ENCODE results near the gene CCNK.

Gene CCNK

DNA sequence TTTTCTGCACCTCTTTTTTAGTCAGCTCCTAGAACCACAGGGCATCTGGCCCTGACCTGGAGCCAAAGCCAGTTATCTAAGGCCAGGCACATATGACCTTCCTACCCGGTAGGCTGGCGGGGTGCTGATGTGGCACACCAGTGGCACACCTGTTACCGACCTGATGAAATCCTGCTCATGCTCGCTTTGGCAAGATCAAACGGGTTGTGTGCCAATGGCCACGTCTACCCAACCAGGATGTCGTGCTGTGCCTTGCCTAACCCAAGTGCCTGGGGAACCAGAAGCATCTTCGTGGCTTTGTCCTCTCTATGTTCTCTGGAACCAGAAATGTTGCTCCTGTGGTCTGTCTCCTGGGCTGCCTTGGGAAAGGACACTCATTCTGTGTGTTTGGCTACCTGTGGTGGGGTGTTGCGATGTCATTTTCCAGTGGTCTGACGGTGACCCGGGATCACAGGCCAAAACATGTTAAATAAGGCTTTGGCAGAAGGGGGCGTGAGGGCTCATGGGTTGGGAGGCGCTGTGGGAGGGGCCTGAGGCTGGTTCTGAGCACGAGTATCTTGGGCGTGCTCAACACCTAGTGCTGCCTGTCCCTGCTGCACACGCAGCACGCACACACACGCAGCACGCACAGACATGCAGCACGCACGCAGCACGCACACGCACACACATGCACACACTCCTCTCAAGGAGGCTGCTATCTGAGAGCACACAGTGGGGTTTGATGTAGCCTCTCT lies 27.9 kb downstream of the CCNK start:
- DNase-seq = no peak

GRCh38 chr14:99509871-99510555 lies 28.8 kb downstream of the CCNK start:
- no peak for DNase-seq

DNA sequence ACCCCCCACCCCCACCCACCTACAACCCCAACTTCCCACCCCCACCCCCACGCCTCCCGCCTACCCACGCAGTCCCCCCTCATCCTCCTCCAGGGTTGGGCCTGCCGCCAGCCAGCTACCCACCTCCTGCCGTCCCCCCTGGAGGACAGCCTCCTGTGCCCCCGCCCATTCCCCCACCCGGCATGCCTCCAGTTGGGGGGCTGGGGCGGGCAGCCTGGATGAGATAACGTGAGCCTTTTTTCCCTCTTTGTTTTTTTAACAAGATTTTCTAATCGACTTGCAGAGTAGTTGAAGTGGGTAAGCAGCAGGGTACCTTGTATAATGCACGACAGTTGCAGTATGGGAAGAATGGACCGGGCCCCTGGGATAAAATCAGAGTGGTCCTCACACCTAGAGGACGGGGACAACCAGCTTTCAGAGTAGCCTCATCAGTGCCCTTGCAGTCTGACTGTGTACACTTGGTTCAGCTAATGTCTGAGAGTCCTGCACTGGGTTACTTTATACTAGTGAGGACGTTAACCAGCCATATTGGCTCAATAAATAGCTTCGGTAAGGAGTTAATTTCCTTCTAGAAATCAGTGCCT lies 29.4 kb downstream of the CCNK start:
- DNase-seq = no peak

DNA sequence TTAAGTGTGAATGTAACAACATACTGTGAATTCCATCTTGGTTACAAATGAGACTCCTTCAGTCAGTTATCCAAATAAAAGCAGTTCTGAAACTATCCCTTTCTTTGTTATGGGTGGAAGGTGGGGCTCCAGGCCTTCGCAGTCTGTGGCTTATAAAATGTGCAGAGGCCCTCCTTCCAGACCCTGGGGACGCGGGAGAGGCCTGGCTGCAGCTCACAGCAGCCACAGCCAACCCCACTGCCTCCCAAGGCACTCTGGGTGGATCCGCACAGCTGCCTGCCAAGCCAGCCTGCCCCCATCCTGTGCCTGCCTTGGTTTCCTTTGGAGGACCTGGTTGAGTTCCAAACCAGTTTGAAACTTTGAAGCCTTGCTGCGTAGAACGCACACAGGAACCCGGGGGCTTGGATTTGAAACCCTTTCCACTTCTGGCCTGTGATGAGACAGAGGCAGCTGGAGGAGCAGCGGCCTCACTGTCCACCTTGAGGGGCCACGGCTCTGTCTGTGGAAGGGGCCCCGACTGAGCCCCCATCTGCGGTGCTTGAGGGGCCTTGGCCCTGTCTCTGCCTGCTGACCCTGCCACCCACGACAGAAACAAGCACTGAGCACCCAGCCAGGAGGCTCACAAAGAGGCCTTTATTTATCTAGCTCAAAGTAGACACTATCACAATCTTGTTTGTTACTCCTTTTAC lies 30.4 kb downstream of the CCNK start:
- no peak for DNase-seq

DNA sequence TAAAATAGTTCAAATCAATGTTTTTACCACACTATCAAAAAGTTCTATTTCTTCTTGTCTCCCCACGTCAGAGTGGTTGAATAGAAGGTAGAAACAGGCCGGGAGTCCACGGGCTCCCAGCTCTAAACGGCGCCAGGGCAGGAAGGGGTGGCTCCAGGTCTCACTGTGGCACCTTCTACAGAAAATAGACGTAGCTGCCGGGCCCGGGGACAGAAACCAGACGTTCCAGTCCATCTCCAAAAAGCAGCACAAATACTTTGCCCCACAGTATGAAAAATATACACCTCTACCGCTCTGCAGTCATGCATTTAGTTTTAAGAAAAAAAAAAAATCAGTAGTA lies 30.9 kb downstream of the CCNK start:
- no peak for DNase-seq

DNA sequence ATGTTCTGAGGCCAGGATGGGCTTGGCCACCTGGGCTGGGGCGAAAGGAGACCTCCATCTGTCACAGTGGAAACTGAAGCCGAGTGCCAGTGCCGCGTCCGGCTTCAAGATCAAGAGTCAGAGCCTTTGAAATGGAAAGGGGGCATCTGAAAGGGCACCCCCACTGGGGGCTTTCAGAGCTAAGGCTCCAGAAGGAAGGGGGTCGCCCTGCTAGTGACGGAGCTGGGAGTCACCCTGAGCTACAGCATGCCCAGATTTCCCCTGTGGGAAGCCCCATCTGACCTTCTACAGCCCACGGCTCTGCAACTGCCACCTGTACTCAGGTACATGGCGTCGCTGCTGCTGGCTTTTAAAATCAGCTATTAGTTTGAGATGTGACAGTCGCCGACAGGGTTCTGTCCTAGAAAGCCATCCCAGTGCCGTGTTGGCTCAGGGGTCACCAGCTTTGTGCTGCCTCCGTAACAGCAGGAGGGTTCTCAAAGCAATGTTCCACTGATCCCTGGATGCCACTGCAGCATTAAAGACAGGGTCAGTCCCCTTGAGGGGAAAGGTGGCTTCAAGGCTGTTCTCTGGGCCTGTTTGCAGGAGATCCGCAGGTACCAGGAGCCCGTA lies 31.5 kb downstream of the CCNK start:
- DNase-seq = no peak

DNA sequence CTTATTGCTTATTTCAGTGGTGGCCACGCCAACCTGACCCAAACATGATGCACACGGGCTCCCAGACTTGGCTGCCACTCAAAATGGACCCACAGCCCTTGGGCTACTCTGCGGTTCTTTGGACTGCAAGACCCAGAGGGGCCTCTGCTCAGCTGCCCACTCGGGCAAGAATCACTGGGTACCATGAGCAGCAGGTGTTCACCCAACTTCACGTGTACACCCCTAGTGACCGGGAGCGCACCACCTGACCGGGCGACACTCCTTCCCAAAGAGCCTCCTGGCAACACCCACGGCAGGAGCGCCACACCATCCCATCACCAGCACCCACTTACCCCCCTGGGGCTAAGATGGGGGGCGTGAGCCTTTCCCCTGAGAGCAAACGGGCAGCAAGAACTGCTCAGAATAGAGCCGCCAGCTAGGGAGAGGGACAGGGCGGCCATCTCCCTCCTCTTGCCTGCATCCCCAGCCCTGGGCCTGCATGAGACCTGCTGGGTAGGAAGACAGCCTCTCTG lies 32.0 kb downstream of the CCNK start:
- no peak for DNase-seq

- no peak for DNase-seq
Observed at GRCh38 chr14:99513946-99514551, 32.8 kb downstream of the CCNK start.

DNA sequence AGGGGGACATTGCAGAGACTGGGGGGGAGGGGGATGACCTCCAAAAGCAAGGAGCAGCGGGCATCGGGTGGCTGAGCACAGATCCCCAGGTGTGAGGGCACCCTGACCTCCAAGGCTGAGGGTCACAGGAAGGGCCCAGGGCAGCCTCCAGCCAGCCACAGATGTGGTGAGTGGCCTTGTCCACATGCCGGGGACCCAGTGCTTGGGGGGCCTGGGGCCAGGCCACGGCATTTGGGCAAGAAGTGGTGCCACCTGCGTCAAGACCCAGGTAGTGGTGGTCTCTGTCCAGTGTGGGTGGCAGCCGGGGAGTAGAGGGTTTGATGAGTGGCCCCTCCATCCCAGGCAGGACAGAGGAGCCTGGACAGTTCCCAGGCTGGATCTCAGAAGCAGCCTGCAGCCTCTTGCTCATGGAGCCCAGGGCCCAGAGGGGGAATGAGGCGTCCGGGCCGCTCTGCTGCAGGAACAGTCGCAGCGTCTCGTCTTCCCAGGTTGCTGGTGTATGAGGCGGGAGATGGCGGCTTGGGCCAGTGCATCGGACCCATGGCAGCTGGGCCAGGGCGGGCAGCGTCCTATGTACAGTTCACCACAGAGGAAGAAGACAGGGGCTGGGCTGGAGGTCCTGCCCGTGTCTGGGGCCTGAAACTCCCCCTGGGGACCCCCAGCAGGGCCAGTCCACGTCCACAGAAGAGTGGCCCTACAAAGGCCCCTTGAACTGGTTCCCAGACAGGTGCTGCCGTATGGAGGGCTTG lies 33.5 kb downstream of the CCNK start:
- no peak for DNase-seq

DNA sequence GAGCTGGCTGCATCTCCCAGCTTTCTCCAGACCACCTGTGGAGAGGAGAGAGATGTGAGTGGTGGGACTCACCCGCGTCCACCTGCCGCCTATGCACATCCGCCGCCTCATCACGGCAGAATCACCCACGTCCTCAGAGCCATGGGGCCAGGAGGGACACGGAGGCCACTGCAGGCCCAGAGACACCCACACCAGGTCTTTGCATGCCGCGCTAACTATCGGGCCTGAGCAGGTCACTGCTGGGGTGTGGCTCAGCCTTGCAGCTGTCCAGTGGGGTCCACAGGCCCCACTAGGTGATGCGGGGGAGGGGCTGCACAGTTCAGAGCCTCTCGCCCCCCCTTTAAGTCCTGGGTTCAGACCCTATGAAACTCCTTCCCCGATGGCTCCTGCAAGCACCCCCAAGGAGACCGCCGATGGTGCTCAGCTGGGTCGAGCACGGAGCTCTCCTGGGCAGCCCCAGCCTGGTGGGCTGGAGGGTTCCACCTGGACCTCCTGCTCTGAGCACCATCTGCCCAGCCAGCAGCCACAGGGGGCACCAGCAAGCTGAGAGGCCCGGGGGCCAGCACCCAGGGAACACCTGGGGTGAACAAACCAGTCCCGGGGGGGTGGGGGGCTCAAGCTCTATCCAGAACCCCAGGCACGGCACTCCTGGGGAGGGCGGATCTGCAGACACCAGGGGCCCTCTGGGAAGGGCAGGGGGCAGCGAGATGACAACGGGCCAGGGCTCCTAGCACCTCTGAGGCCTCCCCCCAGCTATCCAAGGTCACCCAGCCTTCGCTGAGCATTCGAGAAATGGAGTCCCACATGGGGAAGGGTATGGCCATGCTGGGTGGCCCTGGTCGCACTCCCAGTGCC lies 34.3 kb downstream of the CCNK start:
- no peak for DNase-seq

DNA sequence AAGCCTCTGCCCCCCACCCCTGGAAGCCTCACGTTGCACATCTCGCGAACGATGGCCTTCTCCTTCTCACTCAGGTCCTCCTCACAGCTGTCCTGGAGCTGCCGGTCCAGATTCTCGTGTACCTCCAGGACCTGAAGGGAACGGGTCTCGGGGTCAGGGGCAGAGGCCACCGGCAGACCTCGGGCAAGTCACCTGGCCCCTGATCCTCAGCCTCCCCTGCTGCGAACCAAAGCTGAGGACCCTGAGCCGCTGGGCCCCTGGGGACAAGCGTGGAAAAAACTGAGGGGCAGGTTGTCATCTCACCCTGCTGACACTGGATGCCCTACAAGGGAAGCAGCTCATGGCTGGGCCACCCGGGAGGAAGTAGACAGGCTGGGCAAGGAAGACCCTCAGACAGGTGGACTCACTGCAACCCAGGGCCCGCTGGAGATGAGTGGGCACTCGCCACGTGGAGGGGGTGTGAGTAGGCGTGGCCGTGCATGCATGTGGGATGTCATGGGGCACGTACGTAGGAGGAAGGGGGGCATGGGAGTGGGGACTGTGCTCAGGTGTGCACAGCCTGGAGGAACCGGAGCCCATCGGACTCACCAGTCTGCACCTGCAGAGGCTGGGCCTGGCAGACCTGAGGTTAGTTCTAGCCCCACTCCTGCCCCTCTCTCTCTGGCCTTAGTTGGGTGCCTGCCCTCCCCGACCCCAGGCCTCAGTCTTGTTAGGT lies 35.1 kb downstream of the CCNK start:
- no peak for DNase-seq

GRCh38 chr14:99516871-99517642 lies 35.8 kb downstream of the CCNK start:
- no peak for DNase-seq

GRCh38 chr14:99517643-99518381 lies 36.6 kb downstream of the CCNK start:
- no peak for DNase-seq

DNA sequence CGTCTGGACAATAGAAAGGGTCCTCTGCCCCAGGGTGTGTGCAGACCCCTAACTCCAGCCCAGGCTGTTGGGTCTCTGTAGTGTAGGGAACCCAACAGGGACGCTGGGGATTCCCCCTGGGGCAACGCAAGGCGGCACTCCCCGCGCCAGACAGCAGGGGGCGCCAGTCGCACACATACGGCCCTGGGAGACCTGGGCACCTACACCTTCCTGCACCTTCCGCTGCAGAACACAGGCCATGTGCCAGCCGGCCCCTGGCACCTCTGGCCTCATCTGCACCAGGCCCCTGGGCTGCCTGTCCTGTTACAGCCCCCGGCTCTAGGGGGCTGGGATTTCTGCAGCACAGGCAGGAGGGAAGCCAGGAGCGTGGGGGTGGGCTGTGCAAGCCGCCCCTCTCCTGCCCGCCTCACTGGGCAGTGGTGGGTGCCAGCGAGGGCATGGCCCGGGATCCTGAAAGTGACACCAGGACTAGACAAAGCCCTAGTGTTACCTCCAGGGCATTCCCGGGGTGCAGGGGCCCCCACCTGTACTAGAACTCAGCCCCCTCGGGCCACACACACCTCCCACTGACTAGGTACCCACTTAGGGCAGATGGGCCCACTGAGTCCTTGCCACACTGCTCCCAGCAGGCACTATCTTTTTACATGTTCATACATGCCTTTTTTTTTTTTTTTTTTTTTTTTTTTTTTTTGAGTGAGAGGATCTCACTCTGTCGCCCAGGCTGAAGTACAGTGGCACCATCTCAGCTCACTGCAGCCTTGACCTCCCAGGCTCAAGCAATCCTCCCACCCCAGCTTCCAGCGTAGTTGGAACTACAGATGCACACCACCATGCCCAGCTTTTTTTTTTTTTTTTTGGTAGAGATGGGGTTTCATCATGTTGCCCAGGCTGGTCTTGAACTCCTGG lies 37.5 kb downstream of the CCNK start:
- DNase-seq = peak; percentile 79

- no peak for DNase-seq
Observed at GRCh38 chr14:99519347-99519881, 38.2 kb downstream of the CCNK start.

GRCh38 chr14:99519931-99520421 lies 38.8 kb downstream of the CCNK start:
- DNase-seq = no peak

- DNase-seq = no peak
Observed at GRCh38 chr14:99520571-99521081, 39.4 kb downstream of the CCNK start.

All from stimulated activated CD4-positive, alpha-beta T cell treated with anti-CD3 and anti-CD28 coated beads, Interleukin-12 subunit alpha, Interleukin-12 subunit beta, amount 100 ng/mL, for 4 hours (primary cell).